HepG2 (cell line): ENCODE data around the gene PLEKHB1. TPM values are rescaled to one million over a fixed set of nuclear protein-coding genes. Genes with fewer than 3 reads are reported as not detected.

ENCODE experiments used
- AKAP8 ChIP-seq: sonication (generic); formaldehyde crosslinking; IDR thresholded peaks from 2 replicates; pipeline ENCODE4 v1.5.1; 2020; ENCODE audit warnings: mild to moderate bottlenecking, missing genetic modification reagents
- ETV5 ChIP-seq: IDR thresholded peaks from 2 replicates; pipeline ENCODE4 v1.6.1; 2018; ENCODE audit warnings: missing biosample characterization, missing genetic modification reagents, inconsistent platforms, borderline replicate concordance
- HMG20B ChIP-seq: conservative IDR thresholded peaks from 2 replicates; pipeline ENCODE4 v1.6.1; 2016; ENCODE audit warnings: missing genetic modification reagents, missing compliant biosample characterization
- HOXA5 ChIP-seq: sonication (generic); formaldehyde crosslinking; IDR thresholded peaks from 2 replicates; pipeline ENCODE4 v1.4.0; 2020; ENCODE audit warnings: missing genetic modification reagents
- MED13 ChIP-seq: sonication (generic); formaldehyde crosslinking; IDR thresholded peaks from 2 replicates; pipeline ENCODE4 v1.5.0; 2020; ENCODE audit warnings: missing genetic modification reagents
- NRL ChIP-seq: sonication (generic); formaldehyde crosslinking; IDR thresholded peaks from 2 replicates; pipeline ENCODE4 v1.5.0; 2020; ENCODE audit warnings: missing genetic modification reagents, mild to moderate bottlenecking, moderate library complexity, borderline replicate concordance
- RFX5 ChIP-seq: IDR thresholded peaks from 2 replicates; pipeline ENCODE4 v1.6.1; 2011; ENCODE audit warnings: low read depth, low read length, improper control_type of control experiment
- SPEN ChIP-seq: sonication (generic); formaldehyde crosslinking; IDR thresholded peaks from 2 replicates; pipeline ENCODE4 v1.5.1; 2020; ENCODE audit warnings: low read depth, mild to moderate bottlenecking, missing genetic modification reagents
- SRSF4 ChIP-seq: fragments of 200-400 bp; formaldehyde crosslinking; IDR thresholded peaks from one replicate; pipeline ENCODE4 v1.6.1; 2018; ENCODE audit warnings: mild to moderate bottlenecking, low read depth, low read length, moderate library complexity; ENCODE audit not compliant: poor library complexity, severe bottlenecking
- TBX3 ChIP-seq: fragments of 450-650 bp; IDR thresholded peaks from 2 replicates; pipeline ENCODE4 v1.6.1; 2017; ENCODE audit warnings: antibody characterized with exemption, mild to moderate bottlenecking, inconsistent platforms, borderline replicate concordance
- ZC3H4 ChIP-seq: sonication (generic); formaldehyde crosslinking; IDR thresholded peaks from 2 replicates; pipeline ENCODE4 v1.4.0; 2020; ENCODE audit warnings: missing genetic modification reagents, borderline replicate concordance
- ZNF501 ChIP-seq: sonication (generic); formaldehyde crosslinking; IDR thresholded peaks from 2 replicates; pipeline ENCODE4 v1.5.1; 2020; ENCODE audit warnings: mild to moderate bottlenecking, moderate library complexity, missing genetic modification reagents
- ZNF557 ChIP-seq: sonication (generic); formaldehyde crosslinking; IDR thresholded peaks from 2 replicates; pipeline ENCODE4 v1.4.0; 2020; ENCODE audit warnings: missing genetic modification reagents
- ZNF607 ChIP-seq: sonication (generic); formaldehyde crosslinking; IDR thresholded peaks from 2 replicates; pipeline ENCODE4 v1.5.1; 2020; ENCODE audit warnings: missing genetic modification reagents, mild to moderate bottlenecking, borderline replicate concordance
- ZNF660 ChIP-seq: sonication (generic); formaldehyde crosslinking; IDR thresholded peaks from 2 replicates; pipeline ENCODE4 v1.5.1; 2020; ENCODE audit warnings: mild to moderate bottlenecking, low read depth, missing genetic modification reagents, borderline replicate concordance
- ZNF672 ChIP-seq: sonication (generic); formaldehyde crosslinking; IDR thresholded peaks from 2 replicates; pipeline ENCODE4 v1.8.1; 2022; ENCODE audit warnings: missing genetic modification reagents
- ZNF7 ChIP-seq: IDR thresholded peaks from 2 replicates; pipeline ENCODE4 v1.6.1; 2016; ENCODE audit warnings: missing biosample characterization, missing genetic modification reagents
- ZSCAN9 ChIP-seq: IDR thresholded peaks from 2 replicates; pipeline ENCODE4 v1.6.1; 2016; ENCODE audit warnings: borderline replicate concordance
- polyA plus RNA-seq, 8 experiments: library from polyadenylated mRNA; depleted of rRNA in 3 of 8; stranded (reverse) in 7 of 8; unstranded in 1 of 8; fragments of >200 nt; fragmentation: Illumina TruSeq in 4 of 8; extraction: Trizol in 4 of 8; gene quantifications; 2 replicates each; pipeline versions ENCODE4 v1.2.1 to v1.2.3, GENCODE V29; 2011 to 2016; ENCODE audit warnings: low read depth in 4 of 8, missing spikeins in 1 of 8, mixed read lengths in 1 of 8; ENCODE audit not compliant: insufficient read depth in 1 of 8
- total RNA-seq, 5 experiments: library from RNA; depleted of rRNA; stranded (reverse); fragments of >200 nt; fragmentation: Illumina TruSeq; extraction: Trizol; gene quantifications; 2 replicates each; pipeline ENCODE4 v1.2.3, GENCODE V29; 2016; ENCODE audit warnings: low read depth in 1 of 5
- TF ChIP-seq, protein P1 (sequence below): sonication (generic); formaldehyde crosslinking; IDR thresholded peaks from 2 replicates; pipeline ENCODE4 v1.5.1; 2020; ENCODE audit warnings: mild to moderate bottlenecking, missing genetic modification reagents
- TF ChIP-seq, protein P2 (sequence below): sonication (generic); formaldehyde crosslinking; IDR thresholded peaks from 2 replicates; pipeline ENCODE4 v1.5.1; 2020; ENCODE audit warnings: mild to moderate bottlenecking, missing genetic modification reagents, borderline replicate concordance
- TF ChIP-seq, protein P3 (sequence below): sonication (generic); formaldehyde crosslinking; IDR thresholded peaks from 2 replicates; pipeline ENCODE4 v1.8.0; 2022; ENCODE audit warnings: mild to moderate bottlenecking, missing genetic modification reagents, moderate library complexity

PLEKHB1 gene
- total and polyA plus RNA-seq, 2 of the 13 experiments (the other 11 are each of a cell fraction or from before 2014, with no cell fraction given), result 68.0 to 99.3 TPM

DNA sequence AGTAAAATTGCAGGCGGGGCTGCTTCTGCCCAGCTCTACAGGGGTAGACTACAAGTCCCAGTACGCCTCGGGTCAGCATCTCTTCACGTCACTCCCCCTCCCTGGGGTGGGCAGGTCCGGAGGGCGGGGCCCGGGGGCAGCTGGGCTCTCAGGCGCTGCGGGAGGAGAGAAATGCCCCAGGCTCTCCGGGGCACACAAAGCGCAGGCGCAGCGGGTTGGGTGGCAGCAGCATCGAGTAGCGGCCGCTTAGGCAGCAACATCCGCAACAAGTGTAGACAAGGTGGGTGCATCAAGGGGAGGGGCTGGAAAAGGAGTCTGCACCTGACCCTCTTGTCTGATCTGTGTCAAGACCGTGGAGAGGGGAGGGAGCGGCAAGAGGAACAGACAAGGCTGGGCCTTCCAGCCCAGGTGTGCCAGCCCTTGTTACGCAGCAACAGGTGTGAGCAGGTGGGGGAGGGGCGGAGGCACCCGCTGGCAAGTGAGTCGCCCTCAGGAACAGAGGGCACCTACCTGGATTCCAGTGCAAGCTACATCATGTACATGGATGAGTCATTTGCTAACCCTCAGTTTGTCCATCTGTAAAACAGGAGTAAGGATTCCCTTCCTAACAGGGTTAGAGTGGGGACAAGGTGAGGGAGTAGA, 1.2 kb downstream of the PLEKHB1 start (continued):
- TF ChIP-seq, protein P1, sequence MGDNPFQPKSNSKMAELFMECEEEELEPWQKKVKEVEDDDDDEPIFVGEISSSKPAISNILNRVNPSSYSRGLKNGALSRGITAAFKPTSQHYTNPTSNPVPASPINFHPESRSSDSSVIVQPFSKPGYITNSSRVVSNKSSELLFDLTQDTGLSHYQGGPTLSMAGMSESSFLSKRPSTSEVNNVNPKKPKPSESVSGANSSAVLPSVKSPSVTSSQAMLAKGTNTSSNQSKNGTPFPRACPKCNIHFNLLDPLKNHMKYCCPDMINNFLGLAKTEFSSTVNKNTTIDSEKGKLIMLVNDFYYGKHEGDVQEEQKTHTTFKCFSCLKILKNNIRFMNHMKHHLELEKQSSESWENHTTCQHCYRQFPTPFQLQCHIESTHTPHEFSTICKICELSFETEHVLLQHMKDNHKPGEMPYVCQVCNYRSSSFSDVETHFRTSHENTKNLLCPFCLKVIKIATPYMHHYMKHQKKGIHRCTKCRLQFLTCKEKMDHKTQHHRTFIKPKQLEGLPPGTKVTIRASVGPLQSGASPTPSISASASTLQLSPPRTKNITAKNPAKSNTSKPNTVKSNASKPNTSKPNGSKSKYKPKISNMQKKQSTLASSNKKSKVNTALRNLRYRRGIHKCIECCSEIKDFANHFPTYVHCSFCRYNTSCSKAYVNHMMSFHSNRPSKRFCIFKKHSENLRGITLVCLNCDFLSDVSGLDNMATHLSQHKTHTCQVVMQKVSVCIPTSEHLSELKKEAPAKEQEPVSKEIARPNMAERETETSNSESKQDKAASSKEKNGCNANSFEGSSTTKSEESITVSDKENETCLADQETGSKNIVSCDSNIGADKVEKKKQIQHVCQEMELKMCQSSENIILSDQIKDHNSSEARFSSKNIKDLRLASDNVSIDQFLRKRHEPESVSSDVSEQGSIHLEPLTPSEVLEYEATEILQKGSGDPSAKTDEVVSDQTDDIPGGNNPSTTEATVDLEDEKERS (CRISPR knock-in tag), result no peak
- TF ChIP-seq SPEN (CRISPR knock-in tag), result no peak
- no peak for TF ChIP-seq ZSCAN9 (CRISPR knock-in tag)
- TF ChIP-seq ZNF607 (CRISPR knock-in tag), result no peak
- TF ChIP-seq ZNF660, result no peak
- peak; percentile 58; the same call in 1 of the 2 replicates for TF ChIP-seq NRL
- TF ChIP-seq HOXA5 (CRISPR knock-in tag), result no peak
- no peak for TF ChIP-seq ZNF7
- no peak; the same call in 1 of the 2 replicates for TF ChIP-seq ETV5 (CRISPR knock-in tag)
- no peak for TF ChIP-seq SRSF4
- TF ChIP-seq, protein P2, sequence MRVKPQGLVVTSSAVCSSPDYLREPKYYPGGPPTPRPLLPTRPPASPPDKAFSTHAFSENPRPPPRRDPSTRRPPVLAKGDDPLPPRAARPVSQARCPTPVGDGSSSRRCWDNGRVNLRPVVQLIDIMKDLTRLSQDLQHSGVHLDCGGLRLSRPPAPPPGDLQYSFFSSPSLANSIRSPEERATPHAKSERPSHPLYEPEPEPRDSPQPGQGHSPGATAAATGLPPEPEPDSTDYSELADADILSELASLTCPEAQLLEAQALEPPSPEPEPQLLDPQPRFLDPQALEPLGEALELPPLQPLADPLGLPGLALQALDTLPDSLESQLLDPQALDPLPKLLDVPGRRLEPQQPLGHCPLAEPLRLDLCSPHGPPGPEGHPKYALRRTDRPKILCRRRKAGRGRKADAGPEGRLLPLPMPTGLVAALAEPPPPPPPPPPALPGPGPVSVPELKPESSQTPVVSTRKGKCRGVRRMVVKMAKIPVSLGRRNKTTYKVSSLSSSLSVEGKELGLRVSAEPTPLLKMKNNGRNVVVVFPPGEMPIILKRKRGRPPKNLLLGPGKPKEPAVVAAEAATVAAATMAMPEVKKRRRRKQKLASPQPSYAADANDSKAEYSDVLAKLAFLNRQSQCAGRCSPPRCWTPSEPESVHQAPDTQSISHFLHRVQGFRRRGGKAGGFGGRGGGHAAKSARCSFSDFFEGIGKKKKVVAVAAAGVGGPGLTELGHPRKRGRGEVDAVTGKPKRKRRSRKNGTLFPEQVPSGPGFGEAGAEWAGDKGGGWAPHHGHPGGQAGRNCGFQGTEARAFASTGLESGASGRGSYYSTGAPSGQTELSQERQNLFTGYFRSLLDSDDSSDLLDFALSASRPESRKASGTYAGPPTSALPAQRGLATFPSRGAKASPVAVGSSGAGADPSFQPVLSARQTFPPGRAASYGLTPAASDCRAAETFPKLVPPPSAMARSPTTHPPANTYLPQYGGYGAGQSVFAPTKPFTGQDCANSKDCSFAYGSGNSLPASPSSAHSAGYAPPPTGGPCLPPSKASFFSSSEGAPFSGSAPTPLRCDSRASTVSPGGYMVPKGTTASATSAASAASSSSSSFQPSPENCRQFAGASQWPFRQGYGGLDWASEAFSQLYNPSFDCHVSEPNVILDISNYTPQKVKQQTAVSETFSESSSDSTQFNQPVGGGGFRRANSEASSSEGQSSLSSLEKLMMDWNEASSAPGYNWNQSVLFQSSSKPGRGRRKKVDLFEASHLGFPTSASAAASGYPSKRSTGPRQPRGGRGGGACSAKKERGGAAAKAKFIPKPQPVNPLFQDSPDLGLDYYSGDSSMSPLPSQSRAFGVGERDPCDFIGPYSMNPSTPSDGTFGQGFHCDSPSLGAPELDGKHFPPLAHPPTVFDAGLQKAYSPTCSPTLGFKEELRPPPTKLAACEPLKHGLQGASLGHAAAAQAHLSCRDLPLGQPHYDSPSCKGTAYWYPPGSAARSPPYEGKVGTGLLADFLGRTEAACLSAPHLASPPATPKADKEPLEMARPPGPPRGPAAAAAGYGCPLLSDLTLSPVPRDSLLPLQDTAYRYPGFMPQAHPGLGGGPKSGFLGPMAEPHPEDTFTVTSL (CRISPR knock-in tag), result no peak
- peak; percentile 66; the same call in 1 of the 2 replicates for TF ChIP-seq TBX3
- TF ChIP-seq MED13 (CRISPR knock-in tag), result no peak
- no peak; the same call in 1 of the 2 replicates for TF ChIP-seq RFX5
- no peak for TF ChIP-seq AKAP8
- TF ChIP-seq ZNF557, result no peak
- no peak for TF ChIP-seq HMG20B (CRISPR knock-in tag)
- TF ChIP-seq, protein P3, sequence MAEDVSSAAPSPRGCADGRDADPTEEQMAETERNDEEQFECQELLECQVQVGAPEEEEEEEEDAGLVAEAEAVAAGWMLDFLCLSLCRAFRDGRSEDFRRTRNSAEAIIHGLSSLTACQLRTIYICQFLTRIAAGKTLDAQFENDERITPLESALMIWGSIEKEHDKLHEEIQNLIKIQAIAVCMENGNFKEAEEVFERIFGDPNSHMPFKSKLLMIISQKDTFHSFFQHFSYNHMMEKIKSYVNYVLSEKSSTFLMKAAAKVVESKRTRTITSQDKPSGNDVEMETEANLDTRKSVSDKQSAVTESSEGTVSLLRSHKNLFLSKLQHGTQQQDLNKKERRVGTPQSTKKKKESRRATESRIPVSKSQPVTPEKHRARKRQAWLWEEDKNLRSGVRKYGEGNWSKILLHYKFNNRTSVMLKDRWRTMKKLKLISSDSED (CRISPR knock-in tag), result no peak
- TF ChIP-seq ZNF672, result no peak
- no peak for TF ChIP-seq ZNF501
- TF ChIP-seq ZC3H4 (CRISPR knock-in tag), result no peak
